ENCODE measurements around the gene TPX2. TPM values are rescaled to one million over a fixed set of nuclear protein-coding genes. Genes with fewer than 3 reads are reported as not detected.

The TPX2 gene
- total and polyA plus RNA-seq, 2 donors (not counting 3 experiments of a cell fraction or from before 2014, with no cell fraction given), result 24.8 to 114 TPM

DNA sequence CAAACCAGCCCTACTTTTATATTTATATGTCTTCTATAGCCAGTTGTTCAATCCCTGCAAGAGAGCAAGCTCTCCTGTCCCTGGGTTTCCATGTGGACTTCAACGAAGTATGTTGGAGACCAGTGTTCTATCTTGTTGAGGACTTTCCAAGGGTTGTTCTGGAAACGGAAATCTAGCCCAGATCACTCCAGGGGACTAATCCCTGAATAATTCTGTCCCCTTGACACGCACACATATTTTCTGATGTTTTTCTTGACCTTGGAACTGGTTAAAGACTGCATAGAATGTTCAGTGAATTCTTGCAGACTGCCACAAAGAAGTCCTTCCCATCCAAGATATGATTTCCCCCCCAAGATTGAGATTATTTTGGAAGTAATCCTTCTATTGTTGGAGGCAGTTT is 70.6 kb downstream of the TPX2 start:
- POLR2A ChIA-PET, result no interaction called here
- no peaks in the 10 kb centered on the region for H3K36me3 ChIP-seq (ENCODE audit: control insufficient read depth in 2 of 2, extremely low read depth in 1 of 2, insufficient read depth in 2 of 2, low read length in 2 of 2)
- DNase-seq (ENCODE audit: low read depth, low spot score) (no peak), FAIRE-seq (no peak)
- dilution Hi-C loops (cut with MboI; ENCODE audit: extremely low pct_ligation_motif_present, low sequenced_read_pairs), result no loop called here
- H3K9me3 ChIP-seq (replicated peaks; ENCODE audit: control insufficient read depth, insufficient read depth, low read length), result no peaks in the 10 kb centered on the region
- H3K4me2 ChIP-seq (ENCODE audit: insufficient read depth, low read length), result no peak overlapping the region
- no peaks in the 10 kb centered on the region for H4K20me1 ChIP-seq (replicated peaks; ENCODE audit: control insufficient read depth, extremely low read depth, insufficient read depth, low read length)
- no peak overlapping the region for H3K9ac ChIP-seq (replicated peaks; ENCODE audit: extremely low read depth, insufficient read depth, low read length)
- peaks cover 8% of the 10 kb centered on the region for H3K4me1 ChIP-seq (ENCODE audit: control insufficient read depth, extremely low read depth, insufficient read depth, low read length)
- no peaks in the 10 kb centered on the region for H3K9me1 ChIP-seq (replicated peaks; ENCODE audit: control insufficient read depth, extremely low read depth, insufficient read depth, low read length)
- no peak overlapping the region for H3K4me3 ChIP-seq (replicated peaks in 1 of 3; ENCODE audit: insufficient read depth in 1 of 3, low read depth in 1 of 3, low read length in 3 of 3)
- intact Hi-C loops (cut with micrococcal nuclease), result no loop called here
- CTCF ChIA-PET, result interaction anchor here (2.0 kb wide), 1 partner anchor 16 kb away, joined by 4 read pairs; no protein-coding TSS in a partner anchor
- H3K27ac ChIP-seq (ENCODE audit: insufficient read depth, low read depth, low read length), result no peak overlapping the region
- TF ChIP-seq GATA2 (IDR thresholded peaks at IDR 0.05; ENCODE audit: insufficient read depth, insufficient read length, low read depth, low read length), result no peak
- TF ChIP-seq, protein P1, sequence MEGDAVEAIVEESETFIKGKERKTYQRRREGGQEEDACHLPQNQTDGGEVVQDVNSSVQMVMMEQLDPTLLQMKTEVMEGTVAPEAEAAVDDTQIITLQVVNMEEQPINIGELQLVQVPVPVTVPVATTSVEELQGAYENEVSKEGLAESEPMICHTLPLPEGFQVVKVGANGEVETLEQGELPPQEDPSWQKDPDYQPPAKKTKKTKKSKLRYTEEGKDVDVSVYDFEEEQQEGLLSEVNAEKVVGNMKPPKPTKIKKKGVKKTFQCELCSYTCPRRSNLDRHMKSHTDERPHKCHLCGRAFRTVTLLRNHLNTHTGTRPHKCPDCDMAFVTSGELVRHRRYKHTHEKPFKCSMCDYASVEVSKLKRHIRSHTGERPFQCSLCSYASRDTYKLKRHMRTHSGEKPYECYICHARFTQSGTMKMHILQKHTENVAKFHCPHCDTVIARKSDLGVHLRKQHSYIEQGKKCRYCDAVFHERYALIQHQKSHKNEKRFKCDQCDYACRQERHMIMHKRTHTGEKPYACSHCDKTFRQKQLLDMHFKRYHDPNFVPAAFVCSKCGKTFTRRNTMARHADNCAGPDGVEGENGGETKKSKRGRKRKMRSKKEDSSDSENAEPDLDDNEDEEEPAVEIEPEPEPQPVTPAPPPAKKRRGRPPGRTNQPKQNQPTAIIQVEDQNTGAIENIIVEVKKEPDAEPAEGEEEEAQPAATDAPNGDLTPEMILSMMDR (IDR thresholded peaks at IDR 0.05; ENCODE audit: extremely low read depth in 1 of 2, insufficient read depth in 1 of 2, low read depth in 1 of 2, low read length in 2 of 2), result no peak
- TF ChIP-seq MYC (IDR thresholded peaks at IDR 0.05; ENCODE audit: low read depth, low read length), result no peak
- no peak for TF ChIP-seq POLR2AphosphoS5 (IDR thresholded peaks at IDR 0.05; ENCODE audit: insufficient read depth, low read depth, low read length)
- TF ChIP-seq FOS (IDR thresholded peaks at IDR 0.05; ENCODE audit: borderline replicate concordance, insufficient read depth, low read length), result no peak
- TF ChIP-seq EZH2 (IDR thresholded peaks at IDR 0.05; ENCODE audit: borderline replicate concordance, low read depth, low read length, severe bottlenecking), result no peak
- TF ChIP-seq, protein P2, sequence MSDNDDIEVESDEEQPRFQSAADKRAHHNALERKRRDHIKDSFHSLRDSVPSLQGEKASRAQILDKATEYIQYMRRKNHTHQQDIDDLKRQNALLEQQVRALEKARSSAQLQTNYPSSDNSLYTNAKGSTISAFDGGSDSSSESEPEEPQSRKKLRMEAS (IDR thresholded peaks at IDR 0.05; ENCODE audit: insufficient read depth, insufficient read length), result no peak
- TF ChIP-seq POLR2A (IDR thresholded peaks at IDR 0.05; ENCODE audit: low read depth, low read length), result no peak
- TF ChIP-seq JUN (IDR thresholded peaks at IDR 0.05; ENCODE audit: borderline replicate concordance, insufficient read depth, insufficient read length, low read depth), result no peak
- no peaks in the 10 kb centered on the region for H3K27me3 ChIP-seq (ENCODE audit: control insufficient read depth in 2 of 2, insufficient read depth in 2 of 2, low read length in 2 of 2)
- H3K79me2 ChIP-seq (ENCODE audit: control insufficient read depth, insufficient read depth, low read length), result no peaks in the 10 kb centered on the region
- no TSS peak for BruUV-seq (replicated peaks)
- no peak overlapping the region for H2AFZ ChIP-seq (ENCODE audit: low read depth, low read length)

Measured in endothelial cell of umbilical vein (primary cell).